NCI-H2081 treated with DMSO at 0.1 percent for 48 hours (cell line): Measurements from ENCODE around the gene XYLT2.
"Not testable (repeated sequence)": the region's sequence is repeated elsewhere in the genome, so short reads cannot be mapped to it uniquely, and the experiment has no call there.

Experiments
- DNase-seq: peaks from one replicate; lab custom pipeline; 2025; lab: John Stamatoyannopoulos, UW

The XYLT2 gene

DNA sequence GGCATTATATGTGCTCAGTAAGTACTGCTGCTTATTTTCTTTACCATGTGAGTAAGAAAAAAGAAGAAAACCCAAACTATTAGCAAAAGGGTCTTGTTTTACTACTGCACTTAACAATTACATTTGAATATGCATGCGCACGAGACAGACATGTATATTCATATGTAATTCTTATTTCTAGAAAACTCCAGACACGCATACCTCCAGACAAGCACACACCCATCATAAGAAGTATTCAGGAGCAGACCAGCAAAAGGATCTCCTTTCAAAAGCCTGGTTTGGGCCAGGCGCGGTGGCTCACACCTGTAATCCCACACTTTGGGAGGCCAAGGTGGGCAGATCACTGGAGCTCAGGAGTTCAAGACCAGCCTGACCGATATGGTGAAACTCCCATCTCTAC lies 43.6 kb downstream of the XYLT2 start:
- no peak for DNase-seq

DNA sequence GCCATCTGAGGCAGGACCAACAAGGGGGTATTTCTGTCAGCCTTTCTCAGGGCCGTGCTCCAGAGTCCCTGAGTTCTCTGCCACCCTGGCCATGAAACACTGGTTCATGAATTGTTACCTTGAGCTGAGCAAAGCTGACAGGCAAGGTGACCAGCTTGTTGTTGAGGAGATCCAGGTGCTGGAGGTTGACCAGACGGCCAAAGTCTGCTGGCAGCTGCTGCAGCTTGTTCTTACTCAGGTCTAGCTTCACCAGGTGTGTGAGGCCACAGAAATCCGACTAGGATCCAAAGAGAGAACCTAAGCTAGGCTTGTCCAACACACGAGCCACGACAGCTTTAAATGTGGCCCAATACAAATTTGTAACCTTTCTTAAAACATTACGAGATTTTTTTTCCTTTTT lies 46.7 kb downstream of the XYLT2 start:
- no peak for DNase-seq

DNA sequence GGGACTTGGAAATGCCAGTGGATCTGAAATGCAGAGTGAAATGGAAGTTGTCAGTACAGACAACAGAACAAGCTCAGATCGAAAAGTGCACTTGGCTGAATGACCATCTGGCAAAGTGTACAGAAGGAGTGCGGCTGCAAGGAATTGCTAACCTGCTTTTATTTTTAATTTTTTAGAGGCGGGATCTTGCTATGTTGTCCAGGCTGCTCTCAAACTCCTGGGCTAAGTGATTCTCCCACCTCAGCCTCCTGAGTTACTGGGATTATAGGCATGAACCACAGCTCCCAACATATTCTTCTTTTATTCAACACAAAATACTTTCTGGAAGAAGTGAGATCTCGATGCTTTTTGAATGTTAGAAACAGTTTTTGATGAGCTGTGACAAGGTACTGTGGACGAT lies 47.8 kb downstream of the XYLT2 start:
- no peak for DNase-seq

DNA sequence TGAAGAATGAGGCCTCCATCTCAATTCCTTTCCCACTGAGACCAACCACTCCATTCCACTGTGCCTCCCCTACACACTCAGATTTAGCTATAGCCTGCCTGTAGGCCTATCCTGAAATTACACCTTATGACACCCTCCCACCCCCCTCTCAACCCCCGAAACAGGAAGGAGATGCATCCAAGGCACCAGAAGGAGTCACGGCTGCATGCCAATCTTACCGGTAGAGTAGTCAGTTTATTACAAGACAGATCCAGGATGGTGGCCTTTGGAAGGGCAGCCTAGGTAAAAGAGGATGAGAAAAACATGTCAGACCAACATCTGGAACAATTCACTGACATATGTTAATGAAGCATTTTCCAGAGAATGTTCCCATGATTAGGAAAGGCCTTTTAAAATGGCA lies 48.8 kb downstream of the XYLT2 start:
- DNase-seq, result no peak

DNA sequence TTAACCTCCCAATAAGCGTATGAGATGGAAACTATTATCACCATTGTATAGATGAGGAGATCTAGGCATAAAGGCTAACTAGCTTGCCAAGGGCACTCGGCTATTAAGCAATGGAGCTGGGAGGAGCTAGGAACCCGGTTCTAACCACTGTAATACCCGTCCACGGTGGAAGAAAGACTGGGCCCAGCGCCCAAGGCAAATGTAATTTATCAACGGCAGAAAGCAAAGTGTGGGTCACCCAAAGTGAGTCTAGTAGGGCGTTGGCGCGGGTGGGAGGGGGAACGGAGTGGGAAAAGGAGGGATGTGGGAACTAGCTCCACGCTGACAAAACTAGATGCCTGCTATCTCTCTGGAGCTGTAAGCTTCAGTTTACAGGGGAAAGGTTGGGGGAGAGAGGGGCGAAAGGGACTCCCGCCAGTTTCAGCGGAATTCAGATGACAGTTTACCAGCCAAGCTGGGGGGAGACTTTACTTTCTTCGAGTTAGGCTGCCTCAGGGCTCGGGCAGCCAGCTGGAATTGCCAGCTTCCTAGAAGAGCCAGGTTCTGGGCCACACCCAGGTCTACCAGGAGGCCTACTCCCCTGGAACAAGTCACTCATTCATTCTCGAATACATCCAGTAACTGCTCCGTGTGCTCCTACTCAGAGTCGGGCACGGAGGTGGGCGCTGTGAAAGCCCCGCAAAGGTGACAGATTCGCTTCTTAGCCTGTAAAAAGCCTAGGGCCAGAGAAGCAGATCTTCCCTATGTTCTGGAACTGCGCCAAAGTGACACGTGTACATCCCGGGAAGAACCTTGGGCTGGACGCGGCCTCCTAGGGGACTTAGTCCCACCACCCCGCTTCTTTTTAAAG lies 50.6 kb downstream of the XYLT2 start:
- DNase-seq, result no peak

DNA sequence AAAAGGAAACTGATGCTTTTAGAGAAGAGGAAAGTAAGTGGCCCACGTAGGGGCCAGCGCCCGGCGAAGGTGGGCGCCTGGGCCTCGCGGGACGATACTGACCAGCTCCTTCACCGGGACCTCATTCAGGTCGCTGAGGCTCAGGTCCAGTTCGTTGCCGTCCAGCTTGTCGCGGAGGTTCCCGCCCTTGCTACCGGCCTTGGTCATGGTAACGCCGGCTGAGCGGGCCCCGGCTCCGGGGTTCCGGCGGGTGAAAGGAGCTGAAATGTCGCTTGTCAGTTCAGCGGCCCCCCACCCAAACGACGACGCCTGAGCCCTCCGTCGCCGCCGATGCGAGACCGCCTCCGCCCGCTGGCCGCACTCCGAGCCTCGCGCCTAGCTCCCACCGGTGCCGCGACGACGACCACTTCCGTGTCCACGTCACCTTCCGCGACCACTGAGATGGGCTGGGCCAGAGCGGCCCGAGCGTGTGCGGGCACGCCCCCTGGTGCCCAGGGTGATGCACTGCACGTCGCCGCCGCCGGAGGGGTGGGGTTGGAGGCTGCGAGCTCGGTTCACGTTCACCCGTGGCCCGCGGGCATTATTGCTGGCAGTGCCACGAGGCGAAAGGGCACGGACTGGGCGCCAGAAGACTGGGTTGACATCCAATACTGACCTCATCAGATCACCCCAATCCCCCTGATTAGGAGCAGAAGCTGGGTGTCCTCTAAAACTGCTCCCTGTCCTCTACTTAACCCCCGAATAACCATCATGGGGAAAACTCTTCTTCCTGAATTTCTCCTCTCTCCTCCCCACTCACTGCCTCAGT lies 51.4 kb downstream of the XYLT2 start, which contains the start of gene LRRC59:
Gene LRRC59, minus strand, starts transcription at position 413 of the 808 bp plus-strand sequence. Its CDS starts 206 bp downstream, at position 207.
- DNase-seq, result no peak

DNA sequence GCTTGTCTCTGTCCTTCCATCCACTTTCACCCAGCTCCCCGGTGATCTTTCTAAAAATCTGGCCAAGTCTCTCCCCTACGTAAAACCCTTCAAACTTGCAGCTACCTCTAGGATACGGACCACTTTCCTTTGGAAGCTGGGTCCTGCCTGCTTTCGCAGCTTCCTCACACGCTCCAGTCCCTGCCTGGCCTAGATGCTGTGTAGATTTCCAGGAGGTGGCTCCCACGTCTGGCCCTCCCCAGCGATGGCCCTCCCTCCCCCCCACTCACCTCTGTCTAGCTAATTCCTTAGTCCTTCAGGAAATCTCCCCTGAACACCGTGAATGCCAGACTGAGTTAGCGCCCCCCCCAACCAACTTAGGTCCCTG lies 52.0 kb downstream of the XYLT2 start:
- no peak for DNase-seq

DNA sequence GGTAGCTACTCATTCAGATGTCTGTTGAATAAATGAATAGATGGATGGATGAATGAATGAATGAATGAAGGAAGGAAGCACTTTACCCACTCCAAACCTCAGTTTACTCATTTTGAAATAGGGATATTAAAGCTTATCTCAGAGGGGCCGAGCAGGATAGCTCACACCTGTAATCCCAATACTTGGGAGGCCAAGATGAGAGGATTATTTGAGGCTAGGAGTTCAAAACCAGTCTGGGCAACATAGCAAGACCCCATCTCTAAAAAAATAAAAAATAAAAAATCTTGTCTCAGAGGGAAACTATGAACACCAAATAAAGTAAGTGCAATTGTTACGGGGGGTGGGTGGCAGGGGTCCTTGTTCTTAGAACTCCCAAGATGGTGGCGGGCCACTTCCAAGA lies 52.7 kb downstream of the XYLT2 start:
- not testable (repeated sequence) for DNase-seq

DNA sequence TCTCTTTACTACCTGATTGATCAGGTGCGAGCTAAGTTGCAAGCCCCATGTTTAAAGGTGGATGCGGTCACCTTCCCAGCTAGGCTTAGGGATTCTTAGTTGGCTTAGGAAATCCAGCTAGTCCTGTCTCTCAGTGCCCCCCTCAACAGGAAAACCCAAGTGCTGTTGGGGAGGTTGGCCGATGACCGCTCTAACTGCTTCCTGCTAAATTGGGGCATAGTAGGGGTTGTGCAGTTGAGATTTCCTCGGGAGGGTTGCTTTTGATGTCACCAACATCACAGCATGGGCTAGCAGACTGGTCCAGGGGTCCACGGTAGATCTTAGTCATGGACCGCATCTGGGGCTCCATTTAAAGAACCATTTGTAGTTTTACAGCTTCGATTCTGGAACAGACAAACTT lies 53.7 kb downstream of the XYLT2 start:
- DNase-seq, result not testable (repeated sequence)

DNA sequence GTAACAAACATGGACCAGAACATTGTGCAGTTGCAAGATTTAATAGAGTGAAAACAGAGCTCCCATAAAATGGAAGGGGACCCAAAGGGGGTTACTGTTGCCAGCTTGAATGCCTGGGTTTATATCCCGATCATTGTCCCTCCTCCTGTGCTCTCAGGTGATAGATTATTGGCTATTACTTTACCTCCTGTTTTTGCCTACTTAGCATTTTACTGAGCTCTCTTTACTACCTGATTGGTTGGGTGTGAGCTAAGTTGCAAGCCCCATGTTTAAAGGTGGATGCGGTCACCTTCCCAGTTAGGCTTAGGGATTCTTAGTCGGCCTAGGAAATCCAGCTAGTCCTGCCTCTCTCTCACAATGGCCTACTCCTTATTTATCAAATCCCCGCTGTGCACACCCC lies 59.4 kb downstream of the XYLT2 start:
- DNase-seq, result not testable (repeated sequence)

DNA sequence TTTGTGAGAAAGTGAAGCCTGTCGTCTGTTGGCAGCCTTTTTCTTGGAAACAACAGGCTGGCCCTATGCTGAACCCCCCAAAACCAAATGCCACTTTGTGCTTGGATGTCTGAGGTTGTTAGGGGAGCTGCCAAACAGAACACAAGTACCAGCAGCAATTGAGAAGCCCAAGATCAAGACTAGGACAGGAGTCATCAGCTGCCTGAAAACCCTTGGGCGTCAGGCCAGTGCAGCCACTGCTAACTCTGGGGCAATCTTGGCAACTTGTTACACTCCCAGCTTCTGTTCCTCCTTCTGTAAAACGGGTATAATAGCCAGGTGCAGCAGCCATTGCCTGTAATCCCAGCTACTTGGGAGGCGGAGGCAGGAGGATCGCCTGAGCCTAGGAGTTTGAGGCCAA lies 60.7 kb downstream of the XYLT2 start:
- no peak for DNase-seq

DNA sequence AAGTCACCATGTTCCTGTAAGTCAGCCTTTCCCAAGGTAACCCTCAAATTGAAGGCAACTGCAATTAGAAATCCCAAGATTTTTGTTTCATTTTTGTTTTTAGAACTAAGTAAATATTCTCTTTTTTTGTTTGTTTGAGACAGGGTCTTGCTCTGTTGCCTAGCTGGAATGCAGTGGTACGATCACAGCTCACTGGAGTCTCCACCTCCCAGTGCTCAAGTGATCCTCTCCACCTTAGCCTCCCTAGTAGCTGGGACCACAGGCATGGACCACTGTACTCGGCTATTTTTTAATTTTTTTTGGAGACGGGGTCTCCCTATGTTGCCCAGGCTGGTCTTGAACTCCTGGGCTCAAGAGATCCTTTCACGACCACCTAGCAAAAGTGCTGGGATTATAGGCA lies 62.0 kb downstream of the XYLT2 start:
- no peak for DNase-seq
